Activated CD8-positive, alpha-beta memory T cell treated with anti-CD3 and anti-CD28 coated beads, Interleukin-2, amount 50 U/mL, for 1 hour (primary cell): ENCODE results near the gene NFKBIE.

Experiments
- DNase-seq: peaks from one replicate; pipeline ENCODE4 v3.0.0-alpha.2; 2020; ENCODE audit errors: extremely low read depth

Gene NFKBIE

DNA sequence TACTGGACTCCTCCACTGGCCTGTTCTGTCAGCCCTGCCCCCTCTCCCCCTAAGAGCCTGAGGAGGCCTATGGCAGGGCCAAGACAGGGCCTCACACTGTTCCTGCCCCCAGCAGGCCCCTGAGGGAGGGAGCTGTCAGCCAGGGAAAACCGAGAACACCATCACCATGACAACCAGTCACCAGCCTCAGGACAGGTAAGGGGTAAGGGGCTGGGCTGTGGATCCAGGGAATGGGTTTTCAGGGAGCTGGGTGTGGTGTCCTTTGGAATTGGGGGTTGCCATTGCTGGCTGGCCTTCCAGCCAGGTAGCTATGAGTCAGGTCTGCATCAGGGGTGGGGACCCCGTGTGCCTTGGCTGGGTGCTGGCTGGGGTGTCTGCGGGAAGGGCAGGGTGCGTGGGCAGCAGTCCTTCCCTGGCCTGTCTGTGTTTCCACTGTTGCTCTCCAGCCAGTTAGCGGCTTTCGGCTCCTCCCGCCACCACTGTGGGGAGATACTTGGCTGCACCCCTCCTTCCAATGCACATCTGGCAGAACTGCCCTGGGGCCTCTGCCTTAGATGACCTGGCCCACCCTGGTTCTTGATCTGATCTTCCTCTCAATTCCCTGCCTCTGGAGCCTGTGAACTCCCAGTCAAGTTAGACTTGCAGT is 38.1 kb downstream of the NFKBIE start:
- DNase-seq = no peak

DNA sequence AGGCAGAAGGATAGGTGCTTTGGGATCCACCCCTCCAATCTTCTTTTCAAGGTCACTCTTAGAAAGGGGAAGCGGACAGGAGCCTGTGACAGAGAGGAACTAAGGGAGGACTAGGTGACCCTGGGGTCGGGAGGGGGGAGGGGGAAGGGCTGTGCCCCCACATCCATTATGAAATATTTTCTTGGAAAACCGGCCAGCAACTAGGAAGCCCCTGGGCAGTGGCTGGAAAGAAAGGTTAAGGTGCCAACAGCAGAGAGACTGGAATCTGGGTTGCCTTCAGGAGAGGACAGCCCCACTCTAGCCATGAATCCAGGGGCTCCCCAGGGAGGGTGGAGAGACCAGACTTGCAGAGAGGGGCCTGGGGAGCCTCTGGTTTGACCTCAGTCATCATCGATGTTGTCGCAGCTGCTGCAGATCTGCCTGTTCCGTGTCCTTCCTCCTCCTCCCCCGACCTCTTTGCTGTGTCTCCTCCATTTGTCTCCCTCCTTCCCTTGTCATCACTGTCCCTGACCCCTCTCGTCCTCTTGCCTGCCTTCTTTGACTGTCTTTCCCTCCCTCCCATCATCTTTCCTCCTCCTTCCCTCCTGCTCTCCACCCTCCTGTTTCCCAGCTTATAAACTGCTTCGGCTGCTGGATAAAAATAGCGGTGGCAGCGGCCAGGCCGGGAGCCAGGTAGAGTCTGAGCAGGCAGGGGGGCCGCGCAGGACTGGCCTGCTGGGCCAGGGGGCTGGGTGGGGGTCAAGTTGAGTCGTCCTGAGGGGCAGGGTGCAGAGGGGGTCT is 38.8 kb downstream of the NFKBIE start:
- no peak for DNase-seq

DNA sequence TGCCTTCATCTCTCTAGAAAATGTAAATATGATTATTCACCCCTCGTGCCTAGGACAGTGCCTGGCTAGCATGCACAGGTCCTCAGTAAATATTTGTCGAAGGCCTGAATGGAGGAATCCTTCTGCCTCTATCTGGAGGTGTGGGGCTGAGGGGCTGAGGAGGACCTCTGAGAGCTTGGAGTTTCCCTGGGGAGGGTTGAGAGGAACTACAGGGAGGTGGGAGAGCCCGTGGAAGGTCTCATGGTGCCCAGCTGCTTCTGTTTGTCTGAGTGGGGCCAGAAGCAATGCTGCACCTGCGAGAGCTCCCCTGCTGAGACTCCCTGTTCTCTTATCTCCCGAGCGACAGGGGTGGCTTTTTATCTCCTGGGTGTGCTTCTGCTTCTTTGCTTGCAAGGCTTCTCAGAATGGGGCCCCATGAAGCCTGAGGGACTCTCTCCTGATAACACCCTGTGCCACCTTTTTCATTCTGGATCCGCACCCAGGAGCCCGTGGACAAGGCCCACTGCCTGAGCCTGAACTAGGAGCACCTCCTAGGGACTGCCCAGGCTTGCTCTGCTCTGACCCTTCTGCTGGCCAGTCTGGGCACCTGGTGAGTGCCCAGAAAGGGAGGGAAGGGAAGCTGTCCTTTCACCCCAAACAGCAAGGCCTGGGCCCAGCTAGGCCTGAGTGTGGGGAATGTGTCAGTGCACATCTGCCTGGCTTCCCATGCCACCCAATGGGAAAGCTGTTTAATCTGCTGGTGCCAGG is 39.6 kb downstream of the NFKBIE start:
- DNase-seq = no peak

DNA sequence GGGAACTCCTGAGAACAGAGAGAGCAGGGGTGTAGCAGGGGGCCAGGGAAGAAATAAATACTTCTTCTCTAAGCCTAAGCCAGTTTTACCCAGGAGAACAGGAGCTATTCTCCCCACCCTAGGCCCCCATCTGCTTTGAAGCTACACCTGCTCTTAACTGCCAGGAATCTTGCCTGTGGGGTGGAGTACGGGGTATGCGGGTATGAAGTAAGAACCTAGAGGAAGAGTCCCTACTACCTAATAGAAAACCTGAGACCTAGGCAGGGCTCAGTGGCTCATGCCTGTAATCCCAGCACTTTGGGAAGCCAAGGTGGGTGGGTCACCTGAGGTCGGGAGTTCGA is 40.4 kb downstream of the NFKBIE start:
- no peak for DNase-seq

DNA sequence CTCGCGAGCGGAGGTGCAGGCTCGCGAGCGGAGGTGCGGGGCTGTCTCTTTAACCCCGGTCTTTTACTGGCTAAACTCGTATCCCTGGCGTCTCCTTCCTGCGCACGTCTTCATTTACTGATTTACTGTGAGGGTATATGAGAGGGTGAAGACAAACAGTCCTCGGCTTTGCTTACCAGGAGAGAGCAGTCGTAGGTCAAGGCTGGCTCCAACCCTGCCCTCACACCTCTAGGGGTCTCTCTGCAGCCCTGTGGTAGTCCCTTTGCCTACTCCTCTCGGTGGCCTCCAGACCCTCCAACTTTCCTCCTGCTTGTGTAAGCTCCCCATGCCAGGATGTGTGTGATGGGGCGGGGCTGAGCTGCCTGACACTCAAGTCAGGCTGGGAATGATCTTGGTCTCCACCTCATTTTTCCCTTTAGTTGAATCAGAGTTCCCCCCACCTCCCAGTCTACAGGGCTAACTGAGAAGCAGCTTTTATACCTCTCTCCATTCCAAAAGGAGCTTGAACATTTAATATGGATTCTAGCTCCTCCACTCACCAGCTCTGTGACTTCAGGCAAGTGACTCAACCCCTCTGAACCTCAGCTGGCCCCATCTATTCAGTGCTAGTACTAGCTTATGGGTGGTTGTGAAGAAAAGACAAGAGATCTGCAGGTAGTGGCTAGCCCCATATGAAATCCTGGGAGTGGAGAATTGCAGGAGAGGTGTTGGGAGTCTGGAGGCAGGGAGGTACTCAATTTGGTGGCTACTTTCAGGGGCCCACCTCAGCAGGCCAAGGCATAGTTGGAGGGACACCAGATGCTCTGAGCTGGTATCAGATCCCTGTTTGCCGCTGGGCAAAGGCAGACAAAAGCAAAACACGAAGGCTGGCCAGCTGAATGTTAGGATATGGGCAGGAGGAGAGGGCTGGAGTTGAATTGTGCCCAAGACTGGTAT is 41.1 kb downstream of the NFKBIE start:
- no peak for DNase-seq

DNA sequence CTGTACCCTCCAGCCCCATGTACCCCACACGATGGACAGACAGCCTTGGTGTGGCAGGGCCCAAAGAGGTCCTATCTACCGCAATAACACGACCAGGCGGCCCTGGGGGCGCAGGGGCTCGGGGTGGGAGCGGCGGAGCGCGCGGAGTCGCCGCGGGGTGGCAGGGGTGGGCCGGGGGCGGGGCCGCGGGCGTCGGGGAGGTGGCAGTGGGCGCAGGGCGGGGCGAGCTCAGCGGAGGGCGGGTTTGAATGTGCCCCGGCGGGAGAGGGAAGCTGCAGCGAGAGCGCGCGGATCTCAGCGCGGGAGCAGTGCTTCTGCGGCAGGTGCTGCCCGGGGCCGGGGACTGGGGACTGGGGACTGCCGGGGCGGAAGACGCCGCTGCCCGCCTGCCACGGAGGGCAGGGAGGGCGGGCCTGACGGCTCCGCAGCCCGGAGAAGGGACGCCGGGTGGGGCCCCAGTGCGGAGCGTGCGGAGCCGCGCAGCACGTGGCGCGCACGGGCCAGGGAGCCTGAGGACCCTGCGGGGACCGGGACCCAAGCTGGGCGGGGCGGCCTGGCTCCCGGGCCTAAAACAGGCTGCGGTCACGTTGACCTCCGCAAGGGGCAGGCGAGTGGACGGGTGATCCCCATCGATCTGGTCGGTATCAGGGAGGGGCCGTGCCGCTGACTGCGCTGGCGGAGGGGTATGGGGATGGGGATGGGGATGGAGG is 41.9 kb downstream of the NFKBIE start, which contains the start of gene SLC29A1:
SLC29A1 (plus strand) TSS at position 277 of the 710 bp plus-strand sequence. CDS start 3,719 bp downstream, outside the sequence.
- peak; percentile 35 for DNase-seq

DNA sequence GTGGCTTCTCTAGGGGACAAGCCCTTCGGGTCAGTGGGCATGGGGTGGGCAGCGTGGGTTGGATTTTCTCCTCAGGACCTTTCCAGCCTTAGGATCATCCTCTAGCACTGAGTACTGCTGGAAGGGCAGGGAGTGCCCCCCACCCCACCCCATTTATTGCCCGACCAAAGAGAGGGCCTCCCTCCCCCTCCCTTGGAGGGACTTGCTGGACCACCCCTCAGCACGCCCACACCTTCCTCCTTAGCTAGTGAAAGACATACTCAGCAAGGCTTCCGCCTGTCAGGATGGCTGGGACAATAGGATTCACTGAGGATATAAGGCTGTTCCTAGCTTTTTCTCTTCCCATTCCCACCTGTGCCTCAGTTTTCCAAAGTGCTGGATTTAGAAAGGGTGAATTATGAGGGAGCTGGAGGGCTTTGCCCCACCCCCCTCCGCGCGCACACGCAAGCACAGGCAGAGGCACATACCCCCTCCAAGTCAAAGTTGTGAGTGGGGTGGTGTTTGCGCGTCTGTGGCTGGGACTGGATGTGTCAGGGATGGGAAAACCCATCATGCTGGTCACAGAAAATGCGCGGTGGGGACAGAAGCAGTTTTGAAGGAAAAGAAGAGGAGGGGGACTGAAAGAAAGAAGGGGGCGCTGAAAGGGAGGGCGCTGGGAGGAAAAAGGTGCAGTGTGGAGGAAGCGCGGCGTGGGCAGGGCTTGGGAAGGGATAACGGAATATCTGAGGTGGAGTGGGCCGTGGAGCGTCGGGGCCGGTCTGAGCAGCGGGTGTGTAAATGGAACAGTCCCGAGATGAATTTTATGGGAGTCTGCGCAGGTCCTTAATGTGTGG is 42.6 kb downstream of the NFKBIE start:
- DNase-seq = no peak

DNA sequence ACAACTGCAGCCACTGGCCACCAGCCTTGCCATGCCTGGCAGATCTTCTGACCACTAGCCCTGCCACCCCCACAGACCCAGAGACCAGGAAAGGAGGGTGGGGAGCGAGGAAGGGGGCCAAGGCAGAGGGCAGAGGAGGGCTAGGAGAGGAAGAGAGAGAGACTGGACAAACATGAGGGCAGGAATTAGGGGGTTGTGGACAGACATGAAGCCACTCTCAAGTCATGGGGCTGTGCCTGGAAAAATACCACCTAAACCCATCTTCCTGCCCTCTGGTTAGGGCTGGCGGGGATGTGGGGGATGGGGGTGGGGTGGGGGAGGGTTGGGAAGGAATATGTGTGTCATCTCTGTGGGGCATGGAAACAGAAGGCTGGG is 43.4 kb downstream of the NFKBIE start:
- DNase-seq = no peak

DNA sequence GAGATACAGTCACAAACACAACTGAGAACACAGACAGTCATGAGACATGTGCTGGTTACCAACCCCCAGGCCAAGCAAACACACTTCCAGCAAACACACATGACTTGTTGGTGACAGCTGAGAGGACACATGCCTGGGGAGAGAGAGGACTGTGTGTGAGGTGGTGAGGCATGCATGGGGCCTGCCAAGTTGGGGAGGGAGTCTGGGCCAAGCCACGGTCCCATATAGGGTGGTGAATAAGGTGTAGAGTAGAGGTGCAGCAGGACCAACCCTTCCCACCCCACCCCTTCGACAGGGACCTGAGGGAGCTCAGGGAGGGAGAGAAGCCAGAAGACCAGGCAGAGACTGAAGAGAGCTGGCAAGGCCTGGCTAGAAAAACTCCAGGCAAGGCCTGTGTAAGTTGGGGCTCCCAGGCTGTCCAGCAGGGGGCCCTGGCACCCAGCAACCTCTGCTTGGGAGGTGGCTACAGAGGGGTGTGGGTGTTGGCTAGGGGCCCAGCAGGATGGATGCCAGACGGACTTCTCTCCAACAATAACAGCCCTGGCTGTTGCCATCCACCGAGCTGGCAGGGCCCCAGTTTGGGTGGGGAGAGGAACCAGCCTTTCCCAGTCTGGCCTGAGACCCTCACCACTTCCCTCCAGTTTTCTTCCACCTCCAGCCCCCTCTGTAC is 43.9 kb downstream of the NFKBIE start:
- no peak for DNase-seq

DNA sequence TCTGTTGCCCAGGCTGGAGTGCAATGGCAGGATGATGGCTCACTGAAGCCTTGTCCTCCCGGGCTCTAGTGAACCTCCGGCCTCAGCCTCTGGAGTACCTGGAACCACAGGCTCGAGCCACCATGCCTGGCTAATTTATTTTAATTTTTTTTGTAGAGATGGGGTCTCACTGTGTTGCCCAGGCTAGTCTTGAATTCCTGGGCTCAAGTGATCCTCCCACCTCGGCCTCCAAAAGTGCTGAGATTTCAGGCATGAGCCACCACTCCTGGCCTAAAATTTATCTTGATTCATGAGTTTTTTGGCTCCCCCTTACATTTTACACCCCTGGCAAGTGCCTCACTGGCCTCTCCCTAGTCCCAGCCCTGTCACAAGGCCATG is 44.4 kb downstream of the NFKBIE start:
- no peak for DNase-seq

DNA sequence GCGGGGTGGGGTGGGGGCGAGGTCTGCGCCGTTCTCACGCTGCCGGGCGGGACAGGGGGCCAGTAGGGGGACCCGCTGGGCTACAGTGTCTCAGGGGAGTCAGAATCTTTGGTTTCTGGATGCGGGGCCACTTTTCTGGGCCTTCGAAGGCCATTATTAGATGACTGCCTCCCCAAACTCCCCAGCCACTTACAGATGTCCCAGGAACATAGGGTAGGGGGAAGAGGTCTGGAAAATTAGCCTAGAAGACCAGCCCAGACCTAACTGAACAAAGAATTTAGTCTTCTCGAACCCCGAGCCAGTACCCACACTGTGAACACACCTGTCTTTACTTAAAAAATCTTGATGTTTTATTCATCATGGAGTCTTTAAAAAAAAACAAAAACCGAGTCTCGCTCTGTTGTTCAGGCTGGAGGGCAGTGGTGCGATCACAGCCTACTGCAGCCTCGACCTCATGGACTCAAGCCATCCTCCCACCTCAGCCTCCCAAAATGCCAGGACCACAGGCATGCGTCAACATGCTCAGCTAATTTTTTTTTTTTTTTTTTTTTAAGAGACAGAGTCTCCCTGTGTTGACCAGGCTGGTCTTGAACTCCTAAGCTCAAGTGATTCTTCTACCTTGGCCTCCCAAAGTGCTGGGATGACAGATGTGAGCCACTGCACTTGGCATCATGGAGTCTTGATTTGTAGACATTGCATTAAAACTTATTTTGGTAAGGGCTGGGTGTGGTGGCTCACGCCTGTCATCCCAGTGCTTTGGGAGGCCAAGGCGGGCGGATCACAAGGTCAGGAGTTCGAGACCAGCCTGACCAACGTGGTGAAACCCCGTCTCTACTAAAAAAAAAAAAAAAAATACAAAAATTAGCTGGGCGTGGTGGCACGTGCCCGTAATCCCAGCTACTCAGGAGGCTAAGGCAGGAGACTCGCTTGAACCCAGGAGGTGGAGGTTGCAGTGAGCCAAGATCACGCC is 45.3 kb downstream of the NFKBIE start:
- DNase-seq = no peak

DNA sequence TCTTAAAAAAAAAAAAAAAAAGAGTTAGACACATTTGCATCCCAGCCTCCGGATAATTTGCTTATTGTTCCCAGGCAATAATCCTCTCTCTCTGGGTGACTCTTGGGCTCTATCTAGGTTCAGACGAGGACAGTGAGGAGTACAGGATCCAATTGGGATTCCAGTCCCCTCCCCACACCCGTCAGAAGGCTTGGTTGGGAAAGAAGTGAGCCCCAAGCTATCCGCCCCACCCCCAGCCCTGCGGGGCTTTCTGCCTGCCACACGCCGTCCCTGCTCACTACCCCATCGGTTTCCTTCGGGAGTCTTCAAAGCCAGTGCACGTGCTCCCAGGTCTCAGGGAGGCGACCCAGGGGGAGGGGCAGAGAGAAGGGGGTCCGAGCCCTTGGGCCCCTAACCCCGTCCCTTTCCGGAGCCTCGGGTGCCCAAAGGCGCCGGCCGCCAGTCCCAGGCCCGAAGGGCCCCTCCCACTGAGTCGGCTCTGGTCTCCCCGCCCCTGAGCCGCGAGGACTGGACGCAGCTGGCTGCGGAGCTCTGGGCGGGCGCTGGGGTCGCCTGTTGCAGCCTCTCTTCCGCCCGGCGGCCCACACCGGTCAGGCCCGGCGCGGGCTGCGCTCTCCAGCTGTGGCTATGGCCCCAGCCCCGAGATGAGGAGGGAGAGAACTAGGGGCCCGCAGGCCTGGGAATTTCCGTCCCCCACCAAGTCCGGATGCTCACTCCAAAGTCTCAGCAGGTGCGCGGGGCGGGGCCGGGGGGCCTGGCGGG is 46.1 kb downstream of the NFKBIE start:
- no peak for DNase-seq

DNA sequence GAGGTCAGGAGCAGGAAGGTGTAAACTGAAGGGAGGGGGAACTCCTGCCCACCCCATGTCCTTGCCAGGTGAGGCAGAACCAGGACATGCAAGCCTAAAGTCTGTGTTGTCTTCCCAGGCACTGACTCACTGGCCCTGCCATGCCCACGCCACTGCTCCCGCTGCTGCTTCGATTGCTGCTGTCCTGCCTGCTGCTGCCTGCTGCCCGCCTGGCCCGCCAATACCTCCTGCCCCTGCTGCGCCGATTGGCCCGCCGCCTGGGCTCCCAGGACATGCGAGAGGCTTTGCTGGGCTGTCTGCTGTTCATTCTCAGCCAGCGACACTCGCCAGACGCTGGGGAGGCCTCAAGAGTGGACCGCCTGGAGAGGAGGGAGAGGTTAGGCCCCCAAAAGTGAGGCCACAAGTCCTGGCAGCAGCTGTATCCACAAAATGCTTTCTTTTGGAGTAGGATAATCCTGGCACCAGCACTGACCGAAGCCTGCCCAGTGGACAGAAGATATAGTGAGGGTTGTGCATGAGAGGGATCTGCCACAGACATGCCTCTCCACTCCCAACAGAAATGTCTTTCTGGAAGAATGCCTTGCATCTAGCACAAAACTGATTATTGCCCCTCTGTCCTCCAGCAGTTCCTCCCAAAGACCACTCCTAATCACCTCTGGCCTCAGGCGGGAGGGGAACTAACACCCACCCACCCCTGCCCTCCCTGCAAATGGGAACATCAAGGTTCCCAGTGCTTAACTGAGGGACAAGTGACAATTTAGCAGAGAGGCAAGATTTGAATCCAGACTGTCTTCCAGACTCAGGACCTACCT is 47.8 kb downstream of the NFKBIE start:
- no peak for DNase-seq

DNA sequence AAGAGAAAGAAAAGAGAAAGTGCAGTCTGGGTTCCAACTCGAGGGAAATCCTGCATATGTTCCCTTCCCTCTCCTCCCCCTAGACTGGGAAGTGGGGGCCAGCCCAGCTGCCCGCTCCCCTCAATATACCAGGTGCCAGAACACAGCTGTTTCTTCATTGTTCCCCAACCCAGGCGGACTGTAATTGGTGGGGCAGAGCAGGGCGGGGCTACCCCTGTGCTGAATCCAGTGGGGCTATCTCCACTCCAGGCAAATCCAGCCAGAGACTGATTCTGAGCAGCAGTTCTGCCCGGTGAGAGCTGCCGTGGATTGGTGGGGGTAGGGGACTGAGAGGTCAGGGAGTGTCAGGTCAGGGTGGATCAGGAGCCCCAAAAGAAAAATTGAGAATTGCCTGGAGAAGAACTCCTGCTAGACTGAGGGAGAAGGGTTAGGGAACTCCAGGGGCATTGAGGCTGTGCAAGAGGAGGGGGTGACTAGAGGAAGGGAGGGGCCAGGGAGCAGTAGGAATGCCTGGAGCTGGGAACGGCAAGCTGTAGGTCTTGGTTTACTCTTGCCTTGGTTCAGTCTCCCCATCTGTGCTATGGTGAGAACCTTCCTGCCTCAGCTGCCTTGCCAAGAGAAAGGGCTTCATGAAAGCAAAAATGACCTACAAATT is 48.5 kb downstream of the NFKBIE start, which contains the start of gene MYMX:
MYMX (plus strand) TSS at position 250 of the 655 bp plus-strand sequence. CDS start 546 bp downstream, outside the sequence.
- no peak for DNase-seq

DNA sequence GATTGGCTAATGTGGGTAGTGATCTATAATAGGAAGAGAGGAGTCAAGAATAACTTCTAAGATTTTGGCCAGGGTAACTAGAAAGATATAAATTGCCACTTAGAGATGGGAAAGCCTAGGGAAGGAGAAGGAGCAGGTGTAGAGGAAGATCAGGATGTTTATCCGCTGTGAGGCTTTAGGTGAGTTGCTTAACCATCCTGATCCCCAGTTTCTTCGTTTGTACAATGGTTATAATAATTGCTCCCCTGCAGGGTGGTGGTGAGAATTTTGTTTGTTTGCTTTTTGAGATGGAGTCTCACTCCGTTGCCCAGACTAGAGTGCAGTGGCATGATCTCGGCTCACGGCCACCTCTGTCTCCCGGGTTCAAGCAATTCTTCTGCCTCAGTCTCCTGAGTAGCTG is 51.0 kb downstream of the NFKBIE start:
- no peak for DNase-seq

DNA sequence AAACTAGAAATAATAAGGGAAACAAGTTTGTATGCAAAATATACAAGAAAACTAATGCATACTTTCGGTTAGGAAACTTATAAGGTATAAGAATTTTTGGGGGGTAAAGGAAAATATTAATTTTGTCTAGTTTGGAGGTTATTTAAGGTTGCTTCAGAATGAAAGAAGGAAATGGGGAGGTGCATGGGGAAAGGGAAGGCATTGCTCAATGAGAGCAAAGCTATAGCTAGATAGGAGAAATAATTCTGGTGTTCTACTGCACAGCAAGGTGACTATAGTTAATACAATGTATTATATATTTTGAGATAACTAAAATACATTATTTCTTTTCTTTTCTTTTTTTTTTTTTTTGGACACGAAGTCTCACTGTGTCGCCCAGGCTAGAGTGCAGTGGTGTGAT is 54.1 kb downstream of the NFKBIE start:
- DNase-seq = no peak
